ENCODE results near the gene RNF187.

- TF ChIP-seq POLR2AphosphoS5 (IDR thresholded peaks at IDR 0.05; ENCODE audit: low read depth, low read length) (no peak), TAF1 (IDR thresholded peaks at IDR 0.05; ENCODE audit: borderline replicate concordance, insufficient read depth, low read length) (no peak), REST (IDR thresholded peaks at IDR 0.05; ENCODE audit: insufficient read depth in 1 of 2, low read depth in 2 of 2, low read length in 2 of 2) (no peak)
Measured at GRCh38 chr1:228527596-228527995, 40.4 kb downstream of the RNF187 start.

Data from PFSK-1 (cell line).